Neuronal stem cell (in vitro differentiated cells): ENCODE data around the gene SHCBP1.
A peak's percentile ranks its signal among the peaks of the same experiment; 100 is the strongest.

Source experiments
- DNase-seq: peaks from one replicate; pipeline ENCODE4 v3.0.0-alpha.2; 2013; ENCODE audit warnings: low spot score
- H2AFZ ChIP-seq: one replicate; pipeline ENCODE4 v1.6.1; 2013; ENCODE audit warnings: mild to moderate bottlenecking, low read length, inconsistent platforms
- H2AK5ac ChIP-seq: 2 replicates; pipeline ENCODE4 v1.6.1; 2013; ENCODE audit warnings: low read depth, mild to moderate bottlenecking, inconsistent platforms, low read length, moderate library complexity, mixed read lengths
- H2BK120ac ChIP-seq: 2 replicates; pipeline ENCODE4 v1.6.1; 2013; ENCODE audit warnings: low read depth, mild to moderate bottlenecking, inconsistent platforms, low read length, moderate library complexity, mixed read lengths
- H2BK12ac ChIP-seq: one replicate; pipeline ENCODE4 v1.6.1; 2013; ENCODE audit warnings: low read length, inconsistent platforms
- H2BK15ac ChIP-seq: 2 replicates; pipeline ENCODE4 v1.6.1; 2013; ENCODE audit warnings: mild to moderate bottlenecking, low read length, inconsistent platforms, mixed read lengths
- H2BK5ac ChIP-seq: one replicate; pipeline ENCODE4 v1.6.1; 2013; ENCODE audit warnings: inconsistent platforms, mild to moderate bottlenecking, low read length, moderate library complexity
- H3K14ac ChIP-seq: one replicate; pipeline ENCODE4 v1.6.1; 2013; ENCODE audit warnings: low read length, inconsistent platforms
- H3K18ac ChIP-seq: 2 replicates; pipeline ENCODE4 v1.6.1; 2013; ENCODE audit warnings: low read length, inconsistent platforms
- H3K23ac ChIP-seq: 2 replicates; pipeline ENCODE4 v1.6.1; 2013; ENCODE audit warnings: low read depth, mild to moderate bottlenecking, mixed read lengths, low read length, inconsistent platforms; ENCODE audit not compliant: poor library complexity
- H3K27ac ChIP-seq: replicated peaks from 3 replicates; pipeline ENCODE4 v1.5.1; 2013; ENCODE audit warnings: low read length, inconsistent platforms
- H3K27me3 ChIP-seq, 3 experiments: 2 replicates each; pipeline ENCODE4 v1.6.1; 2013; ENCODE audit warnings: low read length in 3 of 3, mild to moderate bottlenecking in 2 of 3, inconsistent platforms in 1 of 3, low read depth in 1 of 3, mixed read lengths in 1 of 3, moderate library complexity in 1 of 3; ENCODE audit not compliant: control insufficient read depth in 3 of 3, insufficient read depth in 3 of 3
- H3K36me3 ChIP-seq, 2 donors: replicated peaks in 1 of 2; 2 replicates each; pipeline ENCODE4 v1.6.1; 2013; ENCODE audit warnings: low read length in 2 of 2; ENCODE audit not compliant: control insufficient read depth in 2 of 2, insufficient read depth in 2 of 2
- H3K4ac ChIP-seq: 2 replicates; pipeline ENCODE4 v1.6.1; 2013; ENCODE audit warnings: inconsistent platforms, mild to moderate bottlenecking, low read length, moderate library complexity
- H3K4me1 ChIP-seq, 2 donors: 1 replicate in 1 of 2; 2 replicates in 1 of 2; pipeline ENCODE4 v1.6.1; 2013; ENCODE audit warnings: low read length in 2 of 2, low read depth in 1 of 2; ENCODE audit not compliant: control insufficient read depth in 2 of 2, insufficient read depth in 1 of 2
- H3K4me2 ChIP-seq: one replicate; pipeline ENCODE4 v1.6.1; 2013; ENCODE audit warnings: mild to moderate bottlenecking, low read length, inconsistent platforms; ENCODE audit not compliant: insufficient read depth, poor library complexity, severe bottlenecking
- H3K4me3 ChIP-seq, 2 donors: 2 replicates each; pipeline ENCODE4 v1.5.1; 2013; ENCODE audit warnings: low read length in 2 of 2, mild to moderate bottlenecking in 2 of 2, inconsistent platforms in 1 of 2, moderate library complexity in 1 of 2
- H3K79me1 ChIP-seq: one replicate; pipeline ENCODE4 v1.6.1; 2013; ENCODE audit warnings: low read depth, mild to moderate bottlenecking, inconsistent platforms, low read length, moderate library complexity
- H3K9ac ChIP-seq: one replicate; pipeline ENCODE4 v1.6.1; 2013; ENCODE audit warnings: mild to moderate bottlenecking, low read depth, low read length, inconsistent platforms; ENCODE audit not compliant: poor library complexity
- H3K9me3 ChIP-seq, 2 donors: replicated peaks in 1 of 2; 2 replicates each; pipeline versions ENCODE3 to v1.6.1; 2013; ENCODE audit warnings: low read length in 2 of 2, mild to moderate bottlenecking in 2 of 2, inconsistent platforms in 1 of 2, low read depth in 1 of 2, mixed read lengths in 1 of 2, moderate library complexity in 1 of 2; ENCODE audit not compliant: control insufficient read depth in 2 of 2, insufficient read depth in 1 of 2
- H4K8ac ChIP-seq: one replicate; pipeline ENCODE4 v1.6.1; 2013; ENCODE audit warnings: low read depth, mild to moderate bottlenecking, inconsistent platforms, low read length, moderate library complexity
- H4K91ac ChIP-seq: one replicate; pipeline ENCODE4 v1.6.1; 2013; ENCODE audit warnings: low read length, low read depth, mild to moderate bottlenecking, inconsistent platforms; ENCODE audit not compliant: poor library complexity
- WGBS, 2 donors: extraction: QIAGEN DNeasy Blood & Tissue Kit; methylation state at CpG; one replicate each; pipeline ENCODE4 v1.1.7; 2013; ENCODE audit warnings: missing lambda C conversion rate in 2 of 2, mixed read lengths in 1 of 2; ENCODE audit not compliant: insufficient read length in 2 of 2, insufficient replicate concordance in 1 of 2; ENCODE audit errors: extremely low coverage in 2 of 2; 5-methylcytosine and 5-hydroxymethylcytosine counted together

The SHCBP1 gene

DNA sequence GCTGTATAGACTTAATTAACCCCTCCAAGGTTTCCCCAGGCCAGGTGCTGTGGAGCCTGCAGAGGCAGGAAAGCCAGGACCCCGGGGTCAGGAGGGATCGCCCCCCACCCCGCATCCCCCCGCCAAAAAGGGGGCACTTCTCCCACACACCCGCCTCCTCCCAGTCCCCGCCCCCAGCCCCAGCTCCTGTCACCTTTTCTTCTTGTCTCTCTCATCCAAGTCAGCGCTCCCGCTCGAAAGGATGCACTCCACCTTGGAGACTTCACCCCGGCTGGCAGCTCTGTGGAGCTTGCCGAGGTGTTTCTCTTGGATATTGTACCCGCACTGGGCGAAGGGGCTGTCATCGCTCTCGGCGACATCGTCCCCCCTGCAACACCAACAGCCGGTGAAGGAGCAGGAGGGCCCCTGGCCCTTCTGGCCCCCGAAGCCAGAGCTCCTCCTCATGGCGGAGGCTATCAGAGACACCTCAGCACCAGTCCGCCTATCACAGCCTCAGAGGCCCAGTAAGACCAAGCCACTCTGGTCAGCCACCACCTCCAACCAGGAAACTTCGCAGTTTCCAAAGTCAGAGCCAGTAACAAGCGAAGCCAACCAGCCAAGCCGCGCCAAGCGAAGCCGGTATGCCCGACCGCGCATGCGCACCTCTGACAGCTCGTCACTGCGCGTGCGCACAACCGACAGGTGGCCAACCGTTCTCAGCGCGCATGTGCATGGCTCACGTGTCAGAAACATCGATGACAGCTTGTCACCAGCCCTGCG is 52.5 kb downstream of the SHCBP1 start:
- no CpG with 5 or more reads among the region's 42 CpGs for WGBS, 2 donors
- H3K4me1 ChIP-seq: no peaks in the 10 kb centered on the region
- peaks cover 1% of the 10 kb centered on the region for H3K79me1 ChIP-seq
- H2AK5ac ChIP-seq: peak overlapping the region; percentile 70
- H2AFZ ChIP-seq: no peak overlapping the region
- peak overlapping the region; percentile 72 for H3K9ac ChIP-seq
- H3K4me3 ChIP-seq: peak overlapping the region in 1 of 2 donors; percentile 69
- no peak overlapping the region for H3K27ac ChIP-seq
- H4K8ac ChIP-seq: no peak overlapping the region
- no peak overlapping the region for H3K18ac ChIP-seq
- no peaks in the 10 kb centered on the region for H3K36me3 ChIP-seq
- H3K27me3 ChIP-seq: peaks cover 0 to 24% (median 0%) of the 10 kb centered on the region in 3 experiments
- H2BK12ac ChIP-seq: no peak overlapping the region
- no peak overlapping the region for H2BK15ac ChIP-seq
- H3K23ac ChIP-seq: peak overlapping the region; percentile 85
- no peak overlapping the region for H3K4ac ChIP-seq
- no peak overlapping the region for H2BK120ac ChIP-seq
- H3K14ac ChIP-seq: peak overlapping the region; percentile 89
- H3K9me3 ChIP-seq: peaks cover 3 to 5% of the 10 kb centered on the region in 2 donors
- DNase-seq: no peak
- H2BK5ac ChIP-seq: peak overlapping the region; percentile 66
- no peak overlapping the region for H3K4me2 ChIP-seq
- H4K91ac ChIP-seq: no peak overlapping the region

DNA sequence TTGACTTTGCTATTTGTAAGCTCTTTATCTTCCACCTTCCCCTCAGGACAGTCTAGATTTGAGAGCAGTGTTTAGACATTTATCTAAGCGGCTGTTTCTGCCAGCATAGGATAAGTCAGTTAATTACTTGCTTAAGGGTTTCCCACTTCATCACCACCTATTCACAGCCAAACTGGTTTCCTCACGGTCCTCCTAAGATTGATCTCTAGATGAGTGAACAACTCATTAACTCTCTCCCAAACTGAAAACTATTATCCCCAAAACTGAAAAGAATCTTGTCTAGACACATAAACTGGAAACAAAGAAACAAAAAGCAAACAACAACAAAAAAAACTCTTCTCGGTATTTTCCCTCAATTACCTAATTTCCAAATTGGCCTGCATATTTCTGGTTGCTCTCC is 58.2 kb downstream of the SHCBP1 start:
- Histone ChIP-seq H3K9me3 (peaks cover 0 to 1% of the 10 kb centered on the region in 2 donors), H4K91ac (no peak overlapping the region), H3K4me1 (no peaks in the 10 kb centered on the region), H2BK15ac (no peak overlapping the region), H3K18ac (no peak overlapping the region), H3K79me1 (no peaks in the 10 kb centered on the region), H2BK5ac (no peak overlapping the region), H3K23ac (no peak overlapping the region), H3K4me2 (no peak overlapping the region), H4K8ac (no peak overlapping the region), H3K4me3 (no peak overlapping the region), H3K36me3 (no peaks in the 10 kb centered on the region), H2BK120ac (no peak overlapping the region), H3K4ac (no peak overlapping the region), H3K9ac (no peak overlapping the region), H3K14ac (no peak overlapping the region), H2BK12ac (no peak overlapping the region), H2AK5ac (no peak overlapping the region), H3K27me3 (peaks cover 0 to 43% (median 0%) of the 10 kb centered on the region in 3 experiments), H2AFZ (no peak overlapping the region), H3K27ac (no peak overlapping the region)
- DNase-seq: no peak
- WGBS, 2 donors: no CpG with 5 or more reads among the region's 3 CpGs

DNA sequence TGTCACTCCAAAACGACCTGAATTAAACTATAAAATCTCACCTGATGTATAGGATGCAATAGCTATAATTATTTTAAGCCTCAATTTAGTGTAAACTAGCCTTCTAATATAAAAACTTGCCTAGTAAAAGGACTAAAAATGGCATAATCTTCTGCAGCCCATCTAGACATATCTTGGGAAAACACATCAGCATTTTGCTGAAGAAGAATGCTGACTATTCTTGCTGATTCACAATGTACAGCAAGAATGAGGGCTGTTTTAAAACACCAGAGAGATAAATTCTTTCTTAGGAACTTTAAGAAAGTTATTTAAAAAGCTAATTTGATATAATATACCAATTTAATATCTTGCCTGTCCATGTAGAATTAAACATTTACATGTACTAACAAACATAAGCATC is 63.2 kb downstream of the SHCBP1 start:
- Histone ChIP-seq H2BK12ac (no peak overlapping the region), H4K91ac (no peak overlapping the region), H2BK15ac (no peak overlapping the region), H3K9ac (no peak overlapping the region), H3K4me2 (no peak overlapping the region), H3K9me3 (peaks cover 0 to 1% of the 10 kb centered on the region in 2 donors), H2BK5ac (no peak overlapping the region), H3K27ac (no peak overlapping the region), H3K4me3 (no peak overlapping the region), H4K8ac (no peak overlapping the region), H2BK120ac (no peak overlapping the region), H3K4ac (no peak overlapping the region), H3K36me3 (no peaks in the 10 kb centered on the region), H2AK5ac (no peak overlapping the region), H3K4me1 (no peaks in the 10 kb centered on the region), H3K27me3 (peaks cover 0 to 17% (median 0%) of the 10 kb centered on the region in 3 experiments), H3K79me1 (no peaks in the 10 kb centered on the region), H3K18ac (no peak overlapping the region), H3K23ac (no peak overlapping the region), H3K14ac (no peak overlapping the region), H2AFZ (no peak overlapping the region)
- no CpG with 5 or more reads among the region's 1 CpG for WGBS, 2 donors
- no peak for DNase-seq

DNA sequence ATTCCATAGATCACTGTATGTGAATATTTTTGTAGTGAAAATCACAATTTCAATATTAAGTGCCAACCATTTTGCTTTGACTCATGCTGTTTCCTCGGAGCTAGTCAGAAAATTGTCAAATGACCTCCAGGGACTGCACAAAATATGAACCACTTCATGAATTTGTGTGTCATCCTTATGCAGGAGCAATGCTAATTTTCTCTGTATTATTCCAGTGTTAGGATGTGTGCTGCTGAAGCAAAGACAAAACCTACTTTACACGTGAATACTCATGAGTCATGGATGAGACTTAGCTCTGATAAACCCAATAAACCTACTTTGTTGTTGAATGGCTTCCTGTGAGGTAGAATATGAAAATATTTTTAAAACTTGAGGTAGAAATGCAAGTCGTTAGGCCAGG is 65.2 kb downstream of the SHCBP1 start:
- Histone ChIP-seq H2AFZ (no peak overlapping the region), H3K36me3 (no peaks in the 10 kb centered on the region), H2BK12ac (no peak overlapping the region), H3K79me1 (no peaks in the 10 kb centered on the region), H2BK5ac (no peak overlapping the region), H2BK15ac (no peak overlapping the region), H3K23ac (no peak overlapping the region), H3K4me1 (no peaks in the 10 kb centered on the region), H3K4me2 (no peak overlapping the region), H3K9ac (no peak overlapping the region), H2AK5ac (no peak overlapping the region), H3K4me3 (no peak overlapping the region), H4K91ac (no peak overlapping the region), H2BK120ac (no peak overlapping the region), H3K4ac (no peak overlapping the region), H3K27me3 (peaks cover 0 to 13% (median 0%) of the 10 kb centered on the region in 3 experiments), H3K14ac (no peak overlapping the region), H3K9me3 (peaks cover 0 to 1% of the 10 kb centered on the region in 2 donors), H3K27ac (no peak overlapping the region), H3K18ac (no peak overlapping the region), H4K8ac (no peak overlapping the region)
- WGBS, 2 donors: no CpG with 5 or more reads among the region's 3 CpGs
- no peak for DNase-seq
